GM23248 (cell line): ENCODE measurements around the gene GOLPH3. TPM values are rescaled to one million over a fixed set of nuclear protein-coding genes. Genes with fewer than 3 reads are reported as not detected.

ENCODE experiments used
- DNase-seq: peaks from one replicate; pipeline ENCODE4 v3.0.0-alpha.2; 2015
- H2AFZ ChIP-seq: fragments of 200-600 bp; sonication (generic); 2 replicates; pipeline ENCODE4 v1.6.1; 2016; ENCODE audit warnings: antibody characterized with exemption
- H3F3A ChIP-seq: fragments of 200-600 bp; sonication (generic); 2 replicates; pipeline ENCODE4 v1.6.1; 2016; ENCODE audit warnings: mild to moderate bottlenecking, antibody characterized with exemption, mixed run types; ENCODE audit not compliant: insufficient read depth
- H3K27ac ChIP-seq: fragments of 200-600 bp; sonication (generic); 2 replicates; pipeline ENCODE4 v1.5.1; 2016; ENCODE audit warnings: mild to moderate bottlenecking
- H3K27me3 ChIP-seq: fragments of 200-600 bp; sonication (generic); replicated peaks from 2 replicates; pipeline ENCODE4 v1.6.1; 2016; ENCODE audit warnings: mild to moderate bottlenecking; ENCODE audit not compliant: insufficient read depth
- H3K36me3 ChIP-seq: fragments of 200-600 bp; sonication (generic); 2 replicates; pipeline ENCODE4 v1.6.1; 2016; ENCODE audit warnings: low read depth, mild to moderate bottlenecking
- H3K4me1 ChIP-seq: fragments of 200-600 bp; sonication (generic); 2 replicates; pipeline ENCODE4 v1.6.1; 2016; ENCODE audit warnings: mild to moderate bottlenecking; ENCODE audit not compliant: insufficient read depth
- H3K4me2 ChIP-seq: fragments of 200-600 bp; sonication (generic); one replicate; pipeline ENCODE4 v1.6.1; 2016; ENCODE audit warnings: mild to moderate bottlenecking; ENCODE audit not compliant: unreplicated experiment
- H3K4me3 ChIP-seq: fragments of 200-600 bp; sonication (generic); 2 replicates; pipeline ENCODE4 v1.5.1; 2016; ENCODE audit warnings: mild to moderate bottlenecking
- H3K79me2 ChIP-seq: fragments of 200-600 bp; sonication (generic); 2 replicates; pipeline ENCODE4 v1.6.1; 2016; ENCODE audit warnings: mild to moderate bottlenecking; ENCODE audit not compliant: insufficient read depth
- H3K9ac ChIP-seq: fragments of 200-600 bp; sonication (generic); 2 replicates; pipeline ENCODE4 v1.6.1; 2016; ENCODE audit warnings: mild to moderate bottlenecking
- H3K9me2 ChIP-seq: fragments of 200-600 bp; sonication (generic); 2 replicates; pipeline ENCODE4 v1.6.1; 2016; ENCODE audit warnings: mixed run types, mild to moderate bottlenecking, moderate library complexity; ENCODE audit not compliant: insufficient read depth
- H3K9me3 ChIP-seq: fragments of 200-600 bp; sonication (generic); one replicate; pipeline ENCODE4 v1.6.1; 2017; ENCODE audit warnings: low read depth
- H4K20me1 ChIP-seq: fragments of 200-600 bp; sonication (generic); 2 replicates; pipeline ENCODE4 v1.6.0; 2016; ENCODE audit not compliant: insufficient read depth
- EZH2 ChIP-seq: fragments of 200-600 bp; sonication (generic); IDR thresholded peaks from 2 replicates; pipeline ENCODE4 v1.6.1; 2018; ENCODE audit warnings: antibody characterized with exemption, mild to moderate bottlenecking; ENCODE audit not compliant: insufficient read depth, poor library complexity, severe bottlenecking
- EZH2phosphoT487 ChIP-seq: fragments of 200-600 bp; sonication (generic); IDR thresholded peaks from 2 replicates; pipeline ENCODE4 v1.6.1; 2018; ENCODE audit warnings: antibody characterized with exemption, moderate library complexity, mild to moderate bottlenecking, low read depth; ENCODE audit not compliant: insufficient read depth
- WGBS, 2 experiments: methylation state at CpG; one replicate each; pipeline ENCODE4 v1.1.6; 2015 to 2017; ENCODE audit warnings: low lambda C conversion rate in 2 of 2, low coverage in 1 of 2; ENCODE audit errors: missing lambda C conversion rate in 2 of 2; 5-methylcytosine and 5-hydroxymethylcytosine counted together
- in situ Hi-C: fragments of 300-500 bp; cut with MboI; formaldehyde crosslinking; loops from 2 replicates; pipeline ENCODE4 v1.15.0; 2020
- polyA plus RNA-seq: library from polyadenylated mRNA; unstranded; fragments of >200 nt; fragmentation: Nextera tagmentation; extraction: Ambion mirVana; gene quantifications from 2 replicates; pipeline ENCODE4 v1.2.1, GENCODE V29; 2016
- total RNA-seq: library from RNA; depleted of rRNA; stranded (reverse); fragments of >200 nt; shearing (Covaris generic); gene quantifications from 2 replicates; pipeline ENCODE4 v1.2.3, GENCODE V29; 2014

GOLPH3 gene
- total and polyA plus RNA-seq, 2 experiments from 2014 or later = 102 to 120 TPM

GRCh38 chr5:32116574-32117313 lies 57.4 kb downstream of the GOLPH3 start:
- Histone ChIP-seq H3K4me3 (0 out of 2 replicates have a peak overlapping the region, but pooled peaks have one; percentile 8), H3K36me3 (peaks cover 34% of the 10 kb centered on the region), H2AFZ (no peak overlapping the region), H3K27ac (peak overlapping the region; percentile 47), H3K4me2 (peak overlapping the region; percentile 25), H4K20me1 (peaks cover 10% of the 10 kb centered on the region; the same call in 1 of the 2 replicates), H3K9me3 (no peaks in the 10 kb centered on the region), H3K79me2 (peaks cover 100% of the 10 kb centered on the region), H3K9me2 (no peaks in the 10 kb centered on the region), H3K4me1 (peaks cover 17% of the 10 kb centered on the region), H3K9ac (no peak overlapping the region), H3K27me3 (no peaks in the 10 kb centered on the region), H3F3A (peaks cover 36% of the 10 kb centered on the region)
- WGBS, 2 experiments = 81 to 82% methylated on average over 4 of the region's 4 CpGs
- peak; percentile 58 for DNase-seq
- no peak for TF ChIP-seq EZH2
- no peak for TF ChIP-seq EZH2phosphoT487
- in situ Hi-C loops = no loop called here

- Histone ChIP-seq H2AFZ (no peak overlapping the region), H3F3A (peaks cover 38% of the 10 kb centered on the region), H3K9me2 (no peaks in the 10 kb centered on the region), H3K27me3 (no peaks in the 10 kb centered on the region), H4K20me1 (peaks cover 10% of the 10 kb centered on the region; the same call in 1 of the 2 replicates), H3K9ac (no peak overlapping the region), H3K4me1 (peaks cover 17% of the 10 kb centered on the region), H3K4me2 (no peak overlapping the region), H3K27ac (no peak overlapping the region), H3K79me2 (peaks cover 100% of the 10 kb centered on the region), H3K9me3 (no peaks in the 10 kb centered on the region), H3K4me3 (no peak overlapping the region), H3K36me3 (peaks cover 31% of the 10 kb centered on the region)
- TF ChIP-seq EZH2 = no peak
- no peak for TF ChIP-seq EZH2phosphoT487
- DNase-seq = peak; percentile 21
- WGBS, 2 experiments = 96 to 98% methylated on average over 3 of the region's 3 CpGs
- in situ Hi-C loops = no loop called here
Observed at GRCh38 chr5:32115985-32116384, 58.1 kb downstream of the GOLPH3 start.

GRCh38 chr5:32110111-32110696 lies 63.9 kb downstream of the GOLPH3 start:
- TF ChIP-seq EZH2phosphoT487 (no peak), EZH2 (no peak)
- no peak for DNase-seq

GRCh38 chr5:32109236-32109635 lies 64.9 kb downstream of the GOLPH3 start:
- DNase-seq = peak; percentile 92
- Histone ChIP-seq H3K27me3 (no peaks in the 10 kb centered on the region), H3K9me2 (no peaks in the 10 kb centered on the region), H3F3A (peaks cover 39% of the 10 kb centered on the region), H3K36me3 (peaks cover 60% of the 10 kb centered on the region), H3K9ac (no peak overlapping the region), H3K4me2 (no peak overlapping the region), H2AFZ (no peak overlapping the region), H3K9me3 (no peaks in the 10 kb centered on the region), H3K79me2 (peaks cover 90% of the 10 kb centered on the region), H4K20me1 (0 out of 2 replicates have a peak, but pooled peaks cover 5% of the 10 kb centered on the region), H3K4me3 (no peak overlapping the region), H3K4me1 (0 out of 2 replicates have a peak, but pooled peaks cover 6% of the 10 kb centered on the region), H3K27ac (peak overlapping the region; percentile 44)
- TF ChIP-seq EZH2 (no peak), EZH2phosphoT487 (no peak)
- in situ Hi-C loops = no loop called here
- WGBS, 2 experiments = 24 to 25% methylated on average over 10 of the region's 10 CpGs

More at GRCh38 chr5:32110111-32110696, 63.9 kb downstream of the GOLPH3 start:
- no peak overlapping the region for H2AFZ ChIP-seq
- 81% methylated on average over 5 of the region's 5 CpGs for WGBS, 2 experiments
- H3K27ac ChIP-seq = no peak overlapping the region
- H3K27me3 ChIP-seq = no peaks in the 10 kb centered on the region
- no peak overlapping the region for H3K4me3 ChIP-seq
- no peaks in the 10 kb centered on the region for H3K9me2 ChIP-seq
- 0 out of 2 replicates have a peak, but pooled peaks cover 5% of the 10 kb centered on the region for H4K20me1 ChIP-seq
- H3K9me3 ChIP-seq = no peaks in the 10 kb centered on the region
- peaks cover 94% of the 10 kb centered on the region for H3K79me2 ChIP-seq
- in situ Hi-C loops = no loop called here
- H3K9ac ChIP-seq = no peak overlapping the region
- peaks cover 51% of the 10 kb centered on the region for H3K36me3 ChIP-seq
- peaks cover 39% of the 10 kb centered on the region for H3F3A ChIP-seq
- 0 out of 2 replicates have a peak, but pooled peaks cover 6% of the 10 kb centered on the region for H3K4me1 ChIP-seq
- H3K4me2 ChIP-seq = no peak overlapping the region
